Measurements from ENCODE around the gene PRKN.

The PRKN gene

DNA sequence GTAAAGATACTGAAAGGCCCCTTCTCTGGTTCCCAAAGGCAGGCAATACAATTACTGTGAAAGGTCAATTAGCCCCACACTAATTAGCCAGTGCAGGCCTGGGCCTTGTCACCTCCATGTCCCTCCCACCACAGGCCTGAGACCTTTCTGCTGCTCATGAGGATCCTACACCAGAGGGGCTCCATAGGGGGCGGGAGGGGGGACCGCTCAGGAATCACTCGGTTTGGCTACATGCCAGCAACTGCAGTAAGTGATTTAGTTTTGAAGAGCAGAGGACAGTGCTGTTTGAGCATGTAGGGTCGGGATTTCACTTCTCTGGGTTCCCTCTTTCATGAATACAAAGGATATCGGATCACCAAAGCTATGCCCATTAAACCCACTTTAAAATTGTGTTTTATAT is 455.6 kb downstream of the PRKN start:
- no peak for DNase-seq

DNA sequence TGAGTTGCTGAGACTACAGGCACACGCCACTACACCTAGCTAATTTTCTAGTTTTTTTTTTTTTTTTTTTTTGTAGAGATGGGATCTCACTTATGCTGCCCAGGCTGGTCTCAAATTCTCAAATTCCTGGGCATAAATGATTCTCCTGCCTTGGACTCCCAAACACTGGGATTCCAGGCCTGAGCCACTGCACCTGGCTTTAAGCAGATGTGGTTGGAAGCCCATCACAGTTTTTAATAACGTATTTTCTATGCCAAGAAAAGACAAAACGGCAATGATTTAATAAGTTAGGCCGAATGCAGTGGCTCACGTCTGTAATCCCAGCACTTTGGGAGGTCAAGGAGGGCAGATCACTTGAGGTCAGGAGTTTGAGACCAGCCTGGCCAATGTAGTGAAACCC is 456.6 kb downstream of the PRKN start:
- DNase-seq: no peak

DNA sequence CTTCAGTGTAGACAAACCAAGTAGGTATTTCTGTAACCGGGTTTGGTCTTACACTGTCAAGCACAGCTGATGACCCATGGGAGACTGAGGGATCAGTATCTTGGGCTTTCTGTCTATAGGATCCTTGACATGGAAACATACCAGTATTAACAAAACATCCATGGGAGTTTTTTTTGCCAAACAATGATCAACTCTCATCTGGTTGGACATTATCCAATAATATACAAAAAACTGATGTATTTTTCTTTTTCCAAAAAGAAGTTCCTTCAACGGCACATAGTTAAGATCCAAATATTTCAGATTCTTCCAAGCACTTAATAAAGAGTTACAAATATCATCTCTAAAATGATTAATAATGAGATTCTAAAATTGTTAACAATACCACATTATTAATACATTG is 459.9 kb downstream of the PRKN start:
- no peak for DNase-seq

DNA sequence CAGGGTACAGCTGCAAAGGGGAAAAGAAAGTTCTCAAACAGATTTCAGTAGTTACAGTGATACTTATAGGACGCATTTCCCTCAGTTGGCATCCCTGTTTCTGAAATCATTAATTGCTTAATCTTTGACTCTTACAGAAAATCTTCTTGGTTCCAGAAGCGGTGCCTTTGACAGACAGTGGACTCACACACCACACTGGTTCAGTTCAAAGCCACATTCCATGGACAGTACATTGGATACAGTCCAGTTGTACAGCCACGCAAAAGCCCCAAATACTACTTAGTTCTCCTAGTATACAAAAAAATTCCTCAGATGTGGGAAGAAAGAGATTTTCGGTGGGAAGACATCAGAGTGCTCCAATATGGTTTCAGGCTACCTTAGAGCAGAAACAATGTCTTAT is 460.4 kb downstream of the PRKN start:
- DNase-seq: no peak

DNA sequence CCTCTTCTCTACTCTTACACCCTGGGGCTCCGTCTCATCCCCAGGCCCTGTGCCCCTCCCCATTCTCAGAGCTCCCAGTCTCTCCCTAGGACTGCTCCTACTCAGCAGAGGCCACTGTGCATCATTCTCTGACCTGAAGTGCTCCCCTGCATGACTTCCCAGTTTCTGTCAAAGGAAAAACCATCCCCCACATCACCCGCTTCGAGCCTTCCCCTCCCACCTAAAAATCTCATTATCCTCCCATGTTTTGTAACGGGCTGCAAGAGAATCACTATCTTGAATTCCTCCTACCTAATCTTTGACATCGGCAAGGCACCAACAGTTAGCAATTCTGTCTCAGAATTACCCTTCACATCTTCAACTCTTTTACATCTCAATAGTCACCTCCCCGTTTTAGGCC is 463.0 kb downstream of the PRKN start:
- no peak for DNase-seq

DNA sequence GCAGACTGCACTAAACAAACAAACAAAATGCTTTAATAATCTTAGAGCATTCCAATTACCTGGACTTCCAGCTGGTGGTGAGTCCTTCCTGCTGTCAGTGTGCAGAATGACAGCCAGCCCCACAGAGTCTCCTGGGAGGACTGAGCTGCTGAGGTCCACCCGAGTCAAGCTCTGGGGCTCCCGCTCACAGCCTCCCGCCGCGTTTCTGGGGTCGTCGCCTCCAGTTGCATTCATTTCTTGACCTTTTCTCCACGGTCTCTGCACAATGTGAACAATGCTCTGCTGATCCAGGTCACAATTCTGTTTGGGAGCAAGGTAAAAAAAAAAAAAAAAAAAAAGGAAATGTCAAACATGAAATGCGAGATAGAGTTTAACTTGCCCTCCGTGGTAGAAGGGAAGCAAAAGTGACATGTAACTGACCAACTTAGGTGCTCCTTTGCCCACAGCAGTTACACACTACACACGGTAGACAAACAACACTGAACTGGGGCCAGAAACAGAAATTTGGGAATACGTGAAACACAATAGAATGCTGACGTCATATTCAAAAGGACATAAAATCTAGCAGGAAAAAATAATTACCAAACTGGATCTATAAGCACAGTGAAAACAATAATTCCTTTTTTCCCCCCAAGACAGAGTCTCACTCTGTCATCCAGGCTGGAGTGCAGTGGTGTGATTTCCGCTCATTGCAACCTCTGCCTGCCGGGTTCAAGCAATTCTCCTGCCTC is 464.9 kb downstream of the PRKN start:
- DNase-seq: no peak

DNA sequence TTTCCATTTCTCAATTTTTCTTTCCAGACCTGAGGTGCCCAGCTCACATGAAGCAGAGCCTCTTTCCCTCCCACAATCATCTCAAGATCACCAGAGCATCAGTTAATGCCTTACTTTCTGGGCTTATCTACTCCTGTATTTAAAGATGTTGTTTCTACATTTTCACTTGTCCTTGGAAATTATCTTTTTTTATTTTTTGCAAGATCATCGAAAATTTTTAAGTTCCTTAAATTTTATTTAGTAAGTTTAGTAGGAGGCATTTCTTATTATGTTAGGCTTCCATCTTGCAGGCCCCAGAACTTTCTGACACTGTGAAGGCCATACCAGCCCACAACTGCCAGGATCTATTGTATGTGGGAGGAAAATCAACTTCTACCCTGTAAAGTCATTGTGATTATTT is 466.0 kb downstream of the PRKN start:
- no peak for DNase-seq

DNA sequence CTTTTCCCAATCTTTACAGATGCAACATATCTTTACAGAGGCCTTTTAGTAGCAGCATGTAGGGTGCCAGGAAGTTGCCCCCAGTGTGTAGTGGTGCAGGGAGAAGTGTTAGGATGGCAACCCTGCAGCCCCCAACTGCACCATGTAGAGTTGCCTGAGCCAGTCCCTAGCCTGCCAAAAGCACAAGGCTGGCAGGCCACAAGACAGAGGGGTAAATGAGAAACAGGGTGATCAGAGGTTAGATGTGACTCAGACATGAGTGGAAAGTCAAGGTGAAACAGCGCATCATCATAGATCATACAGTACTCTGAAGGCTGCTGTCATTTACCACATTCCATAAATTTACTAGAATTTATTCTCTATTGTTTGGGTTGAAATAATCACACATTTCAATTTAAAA is 467.5 kb downstream of the PRKN start:
- DNase-seq: no peak

DNA sequence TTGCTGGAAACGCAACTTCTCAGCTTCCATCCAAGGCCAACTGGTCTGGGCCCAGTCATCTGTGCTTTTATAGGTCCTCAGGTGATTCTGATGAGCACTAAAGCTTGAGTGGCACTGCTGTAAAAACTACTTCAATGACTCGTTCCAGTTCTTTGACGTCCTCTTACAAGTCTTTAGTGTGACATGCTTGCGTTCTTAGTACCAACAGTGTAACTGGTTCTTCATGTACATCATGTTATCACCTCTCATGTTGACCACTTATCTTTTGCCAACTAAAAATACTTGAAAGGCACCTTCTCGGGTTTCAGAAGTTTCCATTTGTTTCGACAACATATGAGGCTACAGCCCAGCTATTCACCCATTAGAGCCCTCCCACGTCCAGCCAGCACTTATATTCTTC is 468.9 kb downstream of the PRKN start:
- no peak for DNase-seq

DNA sequence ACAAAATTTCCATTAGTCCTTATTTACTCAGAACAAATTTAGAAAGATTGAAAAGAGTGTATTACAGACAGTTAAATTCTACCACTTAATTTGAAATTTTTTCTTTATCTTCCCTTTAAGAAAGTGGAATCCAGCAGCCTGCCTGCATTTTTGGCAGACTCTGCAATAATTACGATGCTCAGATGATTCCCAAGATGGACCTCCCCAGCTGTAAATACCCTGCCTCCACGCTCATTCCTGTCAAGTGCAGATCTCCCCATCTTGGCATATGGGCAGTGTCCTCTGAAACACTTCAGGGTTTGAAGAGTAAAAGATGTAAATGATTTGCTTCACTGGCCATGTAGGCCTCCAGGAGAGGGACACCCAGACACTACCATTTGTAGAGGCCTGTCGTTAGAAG is 471.2 kb downstream of the PRKN start:
- no peak for DNase-seq

DNA sequence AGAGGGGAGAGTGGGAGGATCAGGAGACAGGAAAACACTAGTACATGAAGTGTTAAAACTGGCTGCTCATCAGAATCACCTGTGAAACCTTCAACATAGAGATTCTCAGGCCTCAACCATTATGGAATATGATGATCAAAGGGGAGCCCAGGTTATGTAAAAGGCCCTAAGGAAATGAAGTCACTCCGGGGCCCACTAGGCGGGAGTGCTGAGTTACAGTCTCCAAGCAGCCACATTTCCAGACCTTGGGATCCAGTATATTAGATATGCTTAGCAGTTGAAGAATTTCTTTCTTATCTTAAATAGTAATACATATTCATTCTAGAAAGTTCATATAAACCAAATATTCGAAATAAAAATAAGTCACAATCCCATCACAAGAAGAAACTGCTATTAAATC is 476.3 kb downstream of the PRKN start:
- no peak for DNase-seq

DNA sequence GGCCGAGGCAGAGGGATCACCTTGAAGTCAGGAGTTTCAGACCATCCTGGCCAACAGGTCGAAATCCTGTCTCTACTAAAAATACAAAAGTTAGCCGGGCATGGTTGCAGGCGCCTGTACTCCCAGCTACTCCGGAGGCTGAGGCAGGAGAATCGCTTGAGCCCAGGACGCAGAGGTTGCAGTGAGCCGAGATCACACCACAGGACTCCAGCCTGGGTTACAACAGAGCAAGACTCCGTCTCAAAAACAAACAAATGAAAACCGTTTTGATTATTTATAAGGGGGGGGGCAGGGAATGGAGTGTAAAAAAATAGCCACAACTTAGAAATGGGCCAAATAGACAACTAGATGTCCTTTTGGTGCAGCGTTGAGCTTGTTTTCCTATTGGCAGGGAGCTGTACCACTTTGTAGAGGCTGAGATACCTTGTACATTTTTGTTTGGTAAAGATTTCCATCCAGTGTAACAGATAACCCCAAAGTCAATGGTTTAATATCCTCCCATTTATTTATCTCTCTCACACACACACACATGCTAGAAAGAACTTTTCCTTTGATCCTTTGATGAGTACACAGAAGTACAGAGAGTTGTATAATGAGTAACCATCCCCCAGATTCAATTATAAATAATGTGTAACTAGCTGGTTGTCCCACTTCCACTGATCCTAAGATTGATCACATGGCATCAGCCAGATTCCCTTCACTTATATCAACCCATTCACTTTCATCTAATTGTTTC is 477.5 kb downstream of the PRKN start:
- no peak for DNase-seq

DNA sequence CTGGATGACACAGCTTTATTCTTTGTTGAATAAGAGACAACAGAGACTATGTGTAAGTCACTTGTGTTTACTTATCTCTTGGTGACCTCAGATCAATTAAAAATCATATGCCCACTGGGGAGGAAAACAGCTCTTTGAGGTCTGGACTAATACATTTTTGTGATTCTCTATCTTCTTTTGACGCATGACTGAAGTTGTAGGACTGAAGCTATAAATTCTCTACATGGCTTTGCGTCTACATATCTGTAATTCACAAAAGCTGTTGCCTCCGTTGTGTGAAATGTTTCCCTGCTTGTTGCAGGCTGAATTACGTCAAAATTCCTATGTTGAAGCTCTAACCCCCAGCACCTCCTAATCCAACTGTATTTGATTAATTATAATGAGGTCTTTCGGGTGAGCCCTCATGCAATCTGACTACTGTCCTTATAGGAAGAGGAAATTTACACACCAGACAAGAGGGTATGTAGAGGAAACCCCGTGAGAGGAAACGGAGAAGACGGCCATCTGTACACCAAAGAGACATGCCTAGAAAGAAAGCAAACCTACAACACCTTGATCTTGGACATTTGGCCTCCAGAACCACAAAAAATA is 481.6 kb downstream of the PRKN start:
- no peak for DNase-seq

DNA sequence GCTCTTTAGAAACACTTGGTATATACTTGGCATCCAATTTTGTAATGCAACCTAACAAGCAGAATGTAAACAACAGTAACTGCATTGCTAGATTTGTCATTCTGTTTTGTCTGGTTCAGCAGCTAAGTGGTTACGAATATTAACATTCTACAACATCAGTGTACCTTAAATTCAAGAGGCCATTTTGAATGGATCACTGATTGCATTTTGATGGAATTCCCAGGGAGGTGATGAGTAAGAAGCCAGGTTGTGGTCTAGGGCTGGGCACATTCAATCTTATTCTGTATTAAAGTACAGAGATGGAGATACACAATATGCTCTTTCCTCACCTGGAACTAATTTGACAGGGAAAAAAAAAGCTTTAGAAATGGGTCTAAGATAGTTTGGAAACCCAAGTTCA is 483.5 kb downstream of the PRKN start:
- no peak for DNase-seq

DNA sequence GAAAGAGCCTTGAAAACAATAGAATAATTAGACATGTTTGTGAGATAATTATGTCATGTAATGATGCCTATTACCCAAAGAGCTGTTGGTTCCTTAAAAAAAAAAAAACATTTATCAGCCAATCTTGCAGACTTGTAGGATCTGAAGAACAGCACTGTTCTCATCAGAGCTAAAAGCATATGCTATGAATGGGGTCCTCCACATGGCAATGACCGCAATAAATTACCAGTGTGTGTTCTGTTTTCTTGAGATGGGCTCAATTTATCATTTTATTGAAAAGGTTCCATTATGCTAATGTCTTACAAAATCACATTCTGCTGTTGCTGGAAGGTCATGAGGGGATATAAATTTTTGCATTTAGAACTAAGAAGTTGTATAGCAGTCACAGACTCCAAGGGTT is 484.7 kb downstream of the PRKN start:
- no peak for DNase-seq

DNA sequence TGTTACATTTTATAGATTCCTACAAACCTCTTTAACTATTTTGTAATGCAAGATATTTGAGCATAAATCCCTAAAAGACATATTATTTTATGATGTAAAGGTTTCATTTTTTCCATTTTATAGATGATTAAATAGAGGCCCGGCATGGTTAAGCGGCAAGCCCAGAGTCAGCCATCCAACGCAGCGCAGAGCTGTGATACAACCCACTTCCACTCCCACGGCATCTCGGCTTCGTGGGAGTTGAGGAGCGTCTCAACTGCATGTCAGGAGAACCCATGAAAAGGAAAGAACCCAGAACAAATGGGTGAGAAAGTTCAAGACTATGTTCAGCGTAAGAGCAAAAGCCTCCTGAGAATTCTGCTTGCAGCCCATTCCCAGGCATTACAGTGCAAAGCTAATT is 488.2 kb downstream of the PRKN start:
- no peak for DNase-seq

DNA sequence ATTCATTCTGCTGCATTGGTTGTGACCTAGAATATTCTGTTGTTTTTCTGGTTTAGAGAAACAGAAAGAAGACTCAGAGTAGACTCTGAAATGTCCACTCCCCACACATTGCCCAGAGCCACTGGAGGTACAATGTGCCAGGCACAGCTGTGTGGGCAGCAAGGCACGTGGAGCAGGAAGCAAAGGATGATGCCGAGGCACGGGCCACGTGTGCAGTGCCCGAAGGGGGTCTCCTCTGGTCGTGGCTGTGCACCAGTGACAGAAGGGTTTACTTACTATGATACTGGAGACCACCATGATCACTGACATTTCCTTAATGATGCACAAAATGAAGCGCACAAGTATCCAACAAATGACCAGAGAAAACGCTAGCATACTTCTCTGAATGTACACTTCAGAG is 488.9 kb downstream of the PRKN start:
- DNase-seq: no peak

DNA sequence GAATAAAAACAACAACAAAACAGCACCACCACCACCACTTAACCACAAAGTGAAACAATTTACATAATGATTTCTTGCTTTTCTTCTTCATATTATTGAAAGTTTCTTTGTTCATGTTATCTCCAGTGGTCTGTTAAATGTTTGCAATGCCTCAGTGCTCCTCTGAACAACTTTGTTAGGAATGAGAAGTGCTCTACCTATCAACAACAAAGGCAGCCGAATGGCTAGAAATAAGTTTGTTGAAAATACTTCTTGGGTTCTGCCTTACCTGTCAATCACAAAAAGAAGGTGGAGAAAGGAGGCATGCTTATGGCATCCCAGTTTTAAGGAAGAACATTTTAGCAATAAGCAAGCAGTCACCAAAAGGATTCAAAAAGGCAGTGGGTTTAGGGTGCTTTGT is 490.2 kb downstream of the PRKN start:
- no peak for DNase-seq

DNA sequence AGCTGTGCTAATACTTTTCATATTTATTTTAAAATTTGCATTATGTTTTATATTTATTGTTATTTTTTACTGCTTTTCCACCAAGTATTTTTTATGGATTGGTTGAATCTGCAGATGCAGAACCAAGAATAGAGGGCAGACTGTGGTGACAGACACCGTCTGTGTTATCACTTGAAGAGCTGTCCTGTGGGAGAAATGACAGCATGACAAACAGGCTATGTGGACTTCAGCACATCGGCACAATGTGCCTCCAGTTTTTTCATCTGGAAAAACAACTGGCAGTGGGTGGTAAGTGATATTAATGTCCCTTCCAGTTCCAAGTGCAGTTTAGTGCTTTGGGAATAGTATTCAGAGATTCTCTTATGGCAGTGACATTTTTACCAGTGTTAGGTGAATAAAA is 492.9 kb downstream of the PRKN start:
- no peak for DNase-seq

DNA sequence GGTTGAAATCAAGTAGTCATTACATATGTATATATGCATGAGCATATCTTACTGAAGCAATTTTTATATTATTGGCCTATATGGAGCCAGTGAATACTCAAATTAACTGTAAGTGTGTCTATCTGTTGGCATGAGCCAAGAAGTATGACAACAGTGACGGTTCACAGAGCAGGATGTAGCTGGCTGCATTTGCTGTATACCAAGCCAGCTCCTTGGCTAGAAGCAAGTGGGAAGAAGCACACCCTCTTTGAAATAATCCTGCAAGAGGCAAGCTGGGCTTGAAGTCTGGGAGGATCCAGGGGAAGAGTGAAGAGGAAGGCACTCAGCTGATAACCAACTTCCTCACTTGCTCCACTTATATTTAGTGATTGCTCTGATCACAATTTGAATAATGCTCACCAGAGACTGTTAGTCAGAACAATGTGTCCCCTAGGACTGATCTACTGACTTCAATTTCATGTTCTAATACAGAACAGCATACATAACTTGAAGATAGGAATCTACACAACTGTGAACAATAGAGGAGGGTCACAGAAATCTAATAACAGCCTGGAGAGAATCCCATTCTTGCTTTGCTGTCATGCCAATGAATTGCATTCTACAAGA is 497.3 kb downstream of the PRKN start:
- DNase-seq: no peak

DNA sequence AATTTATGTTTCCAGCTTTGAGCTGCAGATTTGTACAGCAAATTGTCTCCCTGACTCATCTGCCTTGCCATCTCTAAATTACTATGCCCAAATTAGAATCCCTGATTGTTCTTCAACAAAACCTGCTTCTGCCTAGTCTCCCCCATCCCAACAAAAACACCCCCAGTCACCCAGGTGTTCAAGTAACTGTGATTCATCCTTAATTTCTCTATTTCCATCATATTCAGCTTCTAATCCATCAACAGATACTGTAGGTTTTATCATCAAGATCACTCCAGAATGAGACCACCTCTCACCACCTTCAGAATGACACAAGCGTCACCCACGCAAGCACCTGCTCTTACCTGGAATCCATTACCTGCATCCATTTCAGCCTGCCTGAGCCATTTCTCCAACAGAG is 498.5 kb downstream of the PRKN start:
- no peak for DNase-seq

DNA sequence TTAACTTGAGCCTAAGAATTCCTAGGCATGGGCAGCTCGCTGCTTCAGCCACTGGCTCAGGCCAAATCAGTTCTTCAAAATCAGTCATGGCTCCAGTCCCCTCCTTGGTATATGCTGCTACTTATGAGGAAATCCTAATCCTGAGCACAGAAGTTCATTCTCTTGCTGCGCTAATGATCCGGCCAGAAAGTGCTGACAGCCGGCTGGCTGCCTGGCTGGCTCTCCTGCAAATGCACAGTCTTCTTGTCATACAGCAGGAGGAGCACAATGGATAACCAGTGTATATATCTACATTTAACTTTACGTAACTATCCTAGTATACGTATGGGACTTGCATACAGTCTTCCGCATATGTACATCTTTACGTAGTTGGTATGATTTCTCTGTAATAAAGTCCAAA is 500.8 kb downstream of the PRKN start:
- DNase-seq: no peak

DNA sequence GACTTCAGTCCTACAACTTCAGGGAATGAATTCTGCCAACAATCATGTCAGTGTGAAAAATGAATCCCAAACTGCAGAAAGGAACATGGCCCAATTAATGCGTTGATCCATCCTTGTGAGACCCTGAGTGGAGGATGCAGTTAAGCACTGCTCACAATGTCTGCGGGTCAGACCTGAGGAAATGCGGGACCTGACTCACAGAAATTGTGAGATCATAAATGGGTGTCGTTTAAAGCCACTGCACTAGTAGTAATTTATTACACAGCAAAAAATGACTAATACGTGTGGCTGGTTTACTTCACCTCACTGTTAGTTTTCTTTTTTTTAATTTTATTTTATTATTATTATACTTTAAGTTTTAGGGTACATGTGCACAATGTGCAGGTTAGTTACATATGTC is 505.0 kb downstream of the PRKN start:
- no peak for DNase-seq

DNA sequence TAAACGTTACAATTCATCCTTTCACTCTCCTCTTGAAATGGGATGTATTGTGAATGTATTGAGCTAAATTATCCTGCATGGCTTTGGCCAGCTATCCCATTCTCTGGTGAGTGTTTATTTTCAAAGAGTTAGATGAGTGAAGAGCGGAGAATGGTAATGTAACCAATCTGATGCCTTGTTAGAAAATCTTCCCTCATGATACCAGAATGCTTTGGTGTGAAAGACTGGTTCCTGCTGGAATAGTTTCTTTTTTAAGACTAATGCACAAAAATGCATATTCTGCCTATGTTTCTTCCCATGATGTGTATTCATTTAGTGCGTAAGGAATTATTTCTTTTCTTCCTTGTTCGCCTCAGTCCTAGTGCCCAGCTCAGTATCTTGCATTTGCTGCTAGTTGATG is 506.7 kb downstream of the PRKN start:
- no peak for DNase-seq

Data from stimulated activated naive CD4-positive, alpha-beta T cell treated with Interleukin-2 at 50 U/mL for 16 hours (primary cell).